ENCODE results near the gene LYSET. TPM values are rescaled to one million over a fixed set of nuclear protein-coding genes. Genes with fewer than 3 reads are reported as not detected.

The LYSET gene
- total and polyA plus RNA-seq, 2 of the 4 experiments (the other 2 are of a cell fraction) = 6.3 to 10.2 TPM

DNA sequence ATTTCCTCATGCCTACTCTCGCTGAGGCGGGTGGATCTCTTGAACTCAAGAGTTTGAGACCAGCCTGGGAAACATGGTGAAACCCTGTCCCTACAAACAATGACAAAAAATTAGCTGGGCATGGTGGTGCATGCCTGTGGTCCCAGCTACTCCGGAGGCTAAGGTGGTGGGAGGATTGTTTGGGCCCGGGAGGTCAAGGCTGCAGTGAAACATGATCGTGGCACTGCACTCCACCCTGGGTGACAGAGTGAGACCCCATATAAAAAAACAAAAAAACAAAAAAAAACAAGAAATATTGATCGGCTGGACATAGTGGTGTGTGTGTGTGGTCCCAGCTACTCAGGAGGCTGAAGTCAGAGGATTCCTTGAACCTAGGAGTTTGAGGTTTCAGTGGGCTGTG lies 9.6 kb upstream of the LYSET start:
- POLR2A ChIA-PET (ENCODE audit: unreplicated experiment) = no interaction called here
- dilution Hi-C loops (cut with HindIII; ENCODE audit: low sequenced_read_pairs, unreplicated experiment) = no loop called here

More for the DNA sequence above, 9.6 kb upstream of the LYSET start:
- H3K56ac ChIP-seq (ENCODE audit: extremely low read depth, insufficient read depth, low read length) = no peak overlapping the region
- no peak overlapping the region for H3K4me3 ChIP-seq (ENCODE audit: insufficient read depth, low read depth, low read length)
- H4K5ac ChIP-seq (ENCODE audit: low read depth, low read length) = no peak overlapping the region
- no peak overlapping the region for H2BK15ac ChIP-seq (ENCODE audit: low read depth, low read length)
- TF ChIP-seq CEBPB (IDR thresholded peaks at IDR 0.05; ENCODE audit: low read depth, low read length) (no peak), NFE2L2 (IDR thresholded peaks at IDR 0.05; ENCODE audit: low read depth, low read length) (no peak), SMC3 (IDR thresholded peaks at IDR 0.05; ENCODE audit: low read depth, low read length) (no peak), POLR2A (IDR thresholded peaks at IDR 0.05; ENCODE audit: low read depth, low read length) (no peak), RCOR1 (IDR thresholded peaks at IDR 0.05; ENCODE audit: insufficient replicate concordance, low read length) (no peak), ELK1 (IDR thresholded peaks at IDR 0.05; ENCODE audit: borderline replicate concordance, low read depth, low read length) (no peak), RFX5 (IDR thresholded peaks at IDR 0.05; ENCODE audit: low read depth, low read length) (no peak), BHLHE40 (IDR thresholded peaks at IDR 0.05; ENCODE audit: low read depth, low read length) (no peak), RAD21 (IDR thresholded peaks at IDR 0.05; ENCODE audit: low read length) (no peak), MAZ (IDR thresholded peaks at IDR 0.05; ENCODE audit: borderline replicate concordance, low read depth, low read length) (no peak), MAFK (IDR thresholded peaks at IDR 0.05; ENCODE audit: low read depth, low read length) (no peak), FOS (IDR thresholded peaks at IDR 0.05; ENCODE audit: low read depth, low read length) (no peak), CHD1 (IDR thresholded peaks at IDR 0.05; ENCODE audit: low read depth, low read length) (no peak), CTCF (conservative IDR thresholded peaks at IDR 0.05; ENCODE audit: low read depth, low read length) (no peak), USF2 (IDR thresholded peaks at IDR 0.05; ENCODE audit: low read depth, low read length) (no peak), MXI1 (IDR thresholded peaks at IDR 0.05; ENCODE audit: borderline replicate concordance, low read depth, low read length) (no peak)
- no peak overlapping the region for H2BK20ac ChIP-seq (ENCODE audit: low read depth, low read length)
- no peak overlapping the region for H4K91ac ChIP-seq (ENCODE audit: insufficient read depth, low read depth, low read length)
- H2BK5ac ChIP-seq (ENCODE audit: low read depth, low read length, poor library complexity, severe bottlenecking) = no peak overlapping the region
- H3K4me1 ChIP-seq (ENCODE audit: control insufficient read depth, insufficient read depth, low read length) = no peaks in the 10 kb centered on the region
- peaks cover 9% of the 10 kb centered on the region for H3K27me3 ChIP-seq (ENCODE audit: control insufficient read depth, insufficient read depth, low read length)
- H3K27ac ChIP-seq (ENCODE audit: insufficient read depth, low read length) = no peak overlapping the region
- H2AK9ac ChIP-seq (replicated peaks; ENCODE audit: low read depth, low read length, poor library complexity) = no peak overlapping the region
- no peaks in the 10 kb centered on the region for H3K36me3 ChIP-seq (ENCODE audit: control insufficient read depth, insufficient read depth, low read length)
- H4K20me1 ChIP-seq (ENCODE audit: insufficient read depth, low read length) = no peaks in the 10 kb centered on the region
- no peak overlapping the region for H3K4ac ChIP-seq (ENCODE audit: low read depth, low read length)
- in situ Hi-C loops (cut with MboI; ENCODE audit: low sequenced_read_pairs) = no loop called here
- H3K23ac ChIP-seq (ENCODE audit: low read depth, low read length) = no peak overlapping the region
- CTCF ChIA-PET = interaction anchor here (0.5 to 1.0 kb wide), 2 partner anchors 62 to 274 kb away, joined by 3 to 4 read pairs; no protein-coding TSS in a partner anchor
- H2AK5ac ChIP-seq (ENCODE audit: low read depth, low read length) = no peak overlapping the region
- H4K8ac ChIP-seq (ENCODE audit: low read depth in 2 of 2, low read length in 2 of 2) = no peak overlapping the region
- no peak for ATAC-seq (ENCODE audit: low read depth)
- H2BK120ac ChIP-seq (ENCODE audit: low read depth, low read length) = no peak overlapping the region
- no peak overlapping the region for H2AFZ ChIP-seq (replicated peaks; ENCODE audit: low read length, poor library complexity)
- no peaks in the 10 kb centered on the region for H3K79me1 ChIP-seq (ENCODE audit: low read depth in 1 of 2, low read length in 2 of 2)
- H3K18ac ChIP-seq (ENCODE audit: low read depth, low read length) = no peak overlapping the region
- H3K9me3 ChIP-seq (ENCODE audit: control insufficient read depth, insufficient read depth, low read length) = no peaks in the 10 kb centered on the region
- H3K4me2 ChIP-seq (ENCODE audit: low read depth, low read length) = no peak overlapping the region
- no peak for DNase-seq
- WGBS, 2 experiments (ENCODE audit: extremely low coverage in 2 of 2, insufficient read length in 1 of 2) = no CpG with 5 or more reads among the region's 6 CpGs
- intact Hi-C loops (cut with micrococcal nuclease) = no loop called here
- BruUV-seq (replicated peaks) = no TSS peak
- H3K14ac ChIP-seq (replicated peaks; ENCODE audit: low read depth, low read length) = no peak overlapping the region
- H3K9me1 ChIP-seq (ENCODE audit: insufficient read depth, low read length) = no peaks in the 10 kb centered on the region
- H3K9ac ChIP-seq (ENCODE audit: low read depth, low read length) = no peak overlapping the region

Measured in IMR-90 (cell line).